ENCODE results near the gene ZG16.

ZG16 gene

DNA sequence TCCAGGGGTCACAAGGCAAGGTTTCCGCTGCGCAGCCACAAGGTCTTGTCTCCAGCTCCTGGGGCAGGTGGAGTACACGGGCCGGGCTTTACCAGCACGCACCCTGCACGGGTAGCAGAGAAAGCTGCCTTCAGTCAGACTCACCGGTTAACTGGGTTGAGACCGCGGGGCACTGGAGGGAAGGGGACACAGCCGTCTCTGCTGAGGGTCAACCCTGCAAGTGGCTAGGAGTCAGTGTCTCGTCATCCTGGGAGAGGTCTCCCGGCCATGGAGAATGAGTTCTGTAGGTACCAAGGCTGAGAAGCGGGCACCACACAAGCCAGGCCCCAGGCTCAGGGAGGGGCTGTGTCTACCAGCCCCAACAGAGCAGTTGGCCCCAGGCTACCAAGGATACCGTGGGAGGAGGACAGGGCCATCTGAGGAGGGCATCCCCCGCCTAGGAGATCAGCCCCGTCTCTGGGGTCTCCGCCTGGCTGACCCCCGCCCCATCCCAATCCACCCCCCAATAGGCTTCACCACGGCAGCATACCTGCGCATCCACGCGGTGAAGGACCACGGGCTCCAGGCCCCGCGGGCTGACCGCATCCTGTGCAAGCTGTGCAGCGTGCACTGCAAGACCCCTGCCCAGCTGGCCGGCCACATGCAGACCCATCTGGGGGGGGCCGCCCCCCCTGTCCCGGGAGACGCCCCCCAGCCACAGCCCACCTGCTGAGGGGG lies 31.1 kb downstream of the ZG16 start:
- no peak for DNase-seq (ENCODE audit: low read depth, low spot score)

DNA sequence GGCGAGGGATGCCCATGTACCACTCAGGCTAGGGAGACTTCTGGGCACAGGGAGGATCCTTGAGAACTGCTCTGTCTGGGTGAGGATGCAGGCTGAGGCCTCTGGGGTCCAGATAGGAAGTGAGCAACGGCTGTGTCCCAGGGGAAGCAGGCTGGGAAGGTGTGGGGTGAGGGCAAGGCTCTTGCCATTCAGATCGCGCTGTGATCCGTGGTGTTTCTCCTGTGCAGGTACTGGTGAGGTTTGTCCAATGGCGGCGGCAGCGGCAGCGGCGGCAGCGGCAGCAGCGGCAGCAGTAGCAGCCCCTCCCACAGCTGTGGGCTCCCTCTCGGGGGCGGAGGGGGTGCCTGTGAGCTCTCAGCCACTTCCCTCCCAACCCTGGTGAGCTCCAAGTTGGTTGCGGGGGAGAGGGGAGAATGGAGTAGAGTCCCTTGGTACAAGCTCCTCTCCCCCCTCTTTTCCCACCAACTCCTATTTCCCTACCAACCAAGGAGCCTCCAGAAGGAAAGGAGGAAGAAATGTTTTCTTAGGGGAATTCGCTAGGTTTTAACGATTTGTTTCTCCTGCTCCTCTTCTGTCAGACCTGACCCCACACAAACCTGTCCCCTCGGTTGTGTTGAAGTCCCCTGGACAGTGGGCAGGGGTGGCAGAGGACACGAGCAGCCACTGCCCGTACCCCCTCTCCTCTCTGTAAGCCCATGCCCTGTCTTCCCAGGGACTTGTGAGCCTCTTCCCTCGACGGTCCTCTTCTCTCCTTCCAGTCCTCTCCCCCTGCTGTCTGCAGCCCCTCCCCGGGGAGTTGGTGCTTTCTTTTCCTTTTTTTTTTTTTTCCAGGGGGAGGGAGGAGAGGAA lies 32.0 kb downstream of the ZG16 start:
- DNase-seq (ENCODE audit: low read depth, low spot score): no peak

DNA sequence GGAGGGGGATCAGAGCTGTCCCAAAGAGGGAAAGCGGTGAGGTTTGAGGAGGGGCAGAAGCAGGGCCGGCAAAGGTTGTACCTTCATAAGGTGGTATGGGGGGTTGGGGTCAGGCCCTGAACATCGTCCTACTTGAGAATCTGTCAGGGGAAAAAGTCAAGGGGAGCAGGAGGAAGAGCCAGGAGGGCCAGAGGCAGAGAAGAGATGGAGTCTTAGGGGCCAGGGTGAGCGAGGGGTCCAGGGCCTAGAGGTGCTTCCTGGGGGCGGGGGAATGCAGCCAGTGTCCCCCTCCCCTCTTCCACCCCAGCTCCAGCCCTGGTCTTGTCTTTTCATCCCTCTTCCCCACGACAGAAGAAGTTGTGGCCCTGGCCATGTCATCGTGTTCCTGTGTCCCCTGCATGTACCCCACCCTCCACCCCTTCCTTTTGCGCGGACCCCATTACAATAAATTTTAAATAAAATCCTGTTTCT lies 32.7 kb downstream of the ZG16 start:
- no peak for DNase-seq (ENCODE audit: low read depth, low spot score)

DNA sequence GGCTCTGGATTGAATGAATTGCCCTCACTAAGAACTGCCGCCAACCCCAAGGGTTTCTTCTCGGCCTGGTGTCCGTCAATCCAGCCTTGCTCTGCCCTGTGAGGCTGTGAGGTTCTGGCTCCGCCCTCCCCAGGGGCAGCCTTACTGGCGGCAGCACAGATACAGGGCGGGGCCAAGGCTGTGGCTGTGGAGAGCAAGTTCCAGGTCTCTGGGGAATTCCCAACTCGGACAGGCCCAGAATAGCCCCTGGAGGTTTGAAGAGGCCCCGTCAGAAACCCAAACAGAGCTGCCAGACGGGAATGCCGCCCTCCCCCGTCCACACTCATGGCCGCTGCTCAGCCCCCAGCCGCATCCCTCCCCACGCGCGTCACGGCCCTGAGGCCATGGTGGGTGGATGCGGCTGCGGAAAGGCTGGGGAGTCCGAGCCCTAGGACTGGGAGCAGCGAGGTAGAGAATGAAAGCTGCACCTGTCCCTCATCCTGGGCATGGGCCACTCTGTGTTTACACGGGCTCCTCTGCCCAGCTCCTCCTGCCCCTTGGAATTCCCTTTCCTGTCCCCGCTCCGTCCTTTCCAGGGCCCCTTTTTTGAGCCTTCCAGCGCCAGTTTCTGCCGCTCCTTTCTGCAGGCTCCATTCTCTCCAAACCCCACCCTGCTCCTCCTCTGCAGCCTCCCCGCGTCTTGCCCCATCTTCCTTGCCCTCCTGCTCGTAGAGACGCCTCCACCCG lies 33.3 kb downstream of the ZG16 start:
- peak; percentile 88 for DNase-seq (ENCODE audit: low read depth, low spot score)

DNA sequence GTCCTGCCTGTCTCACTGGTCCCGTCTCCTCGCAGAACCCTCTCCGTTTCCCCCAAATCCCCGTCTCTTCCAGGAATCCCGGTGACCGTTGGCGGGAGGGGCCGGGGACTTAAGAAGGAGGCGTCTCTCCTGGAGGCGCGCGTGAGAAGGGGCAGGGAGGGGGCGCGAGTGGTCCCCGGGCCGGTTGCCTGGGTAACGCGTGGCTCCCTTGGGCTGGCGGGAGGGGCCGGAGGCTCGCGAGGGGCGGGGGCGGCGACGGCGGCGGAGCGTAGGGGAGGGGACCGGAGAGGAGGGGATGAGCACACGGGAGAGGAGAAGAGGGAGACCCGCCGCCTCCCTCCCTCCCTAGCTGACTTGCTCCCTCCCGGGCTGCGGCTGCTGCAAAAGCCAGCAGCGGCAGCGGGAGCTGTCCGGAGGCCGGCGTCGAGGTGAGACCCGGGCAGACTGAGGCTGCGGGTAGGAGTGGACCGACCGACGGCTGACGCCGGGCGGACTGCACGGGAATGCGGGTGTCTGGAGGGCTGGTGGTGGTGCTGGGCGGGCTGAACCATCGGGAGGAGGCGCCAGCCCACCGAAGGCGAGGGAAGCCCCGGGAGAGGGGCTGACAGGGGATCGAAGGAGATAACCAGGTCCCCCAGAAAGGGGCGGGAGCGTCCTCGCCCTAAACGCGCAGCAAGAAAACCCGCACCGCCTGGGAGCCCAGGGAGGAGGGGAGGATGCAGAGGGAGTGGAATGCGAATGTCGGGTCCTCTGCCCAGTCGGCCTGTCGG lies 34.0 kb downstream of the ZG16 start, which contains the start of gene PRRT2:
TSS of gene PRRT2 (plus strand) at position 298 of the 770 bp plus-strand sequence. CDS start 862 bp downstream, outside the sequence.
- DNase-seq (ENCODE audit: low read depth, low spot score): no peak

DNA sequence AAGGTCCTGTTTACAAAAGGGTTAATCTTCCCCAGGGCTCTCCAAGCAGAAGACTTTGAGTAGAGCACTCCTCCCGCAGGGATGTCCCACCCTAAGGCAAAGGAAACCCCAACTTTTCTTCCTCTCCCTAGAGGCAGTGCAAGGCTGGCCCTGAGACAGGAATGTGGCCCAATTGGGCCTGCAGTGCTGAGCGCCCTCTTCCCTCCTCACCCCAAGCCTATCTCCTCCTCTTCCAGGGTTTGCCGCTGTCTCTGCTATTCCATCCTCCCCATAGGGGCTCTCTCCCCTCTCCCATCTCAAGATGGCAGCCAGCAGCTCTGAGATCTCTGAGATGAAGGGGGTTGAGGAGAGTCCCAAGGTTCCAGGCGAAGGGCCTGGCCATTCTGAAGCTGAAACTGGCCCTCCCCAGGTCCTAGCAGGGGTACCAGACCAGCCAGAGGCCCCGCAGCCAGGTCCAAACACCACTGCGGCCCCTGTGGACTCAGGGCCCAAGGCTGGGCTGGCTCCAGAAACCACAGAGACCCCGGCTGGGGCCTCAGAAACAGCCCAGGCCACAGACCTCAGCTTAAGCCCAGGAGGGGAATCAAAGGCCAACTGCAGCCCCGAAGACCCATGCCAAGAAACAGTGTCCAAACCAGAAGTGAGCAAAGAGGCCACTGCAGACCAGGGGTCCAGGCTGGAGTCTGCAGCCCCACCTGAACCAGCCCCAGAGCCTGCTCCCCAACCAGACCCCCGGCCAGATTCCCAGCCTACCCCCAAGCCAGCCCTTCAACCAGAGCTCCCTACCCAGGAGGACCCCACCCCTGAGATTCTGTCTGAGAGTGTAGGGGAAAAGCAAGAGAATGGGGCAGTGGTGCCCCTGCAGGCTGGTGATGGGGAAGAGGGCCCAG lies 34.9 kb downstream of the ZG16 start:
- no peak for DNase-seq (ENCODE audit: low read depth, low spot score)

DNA sequence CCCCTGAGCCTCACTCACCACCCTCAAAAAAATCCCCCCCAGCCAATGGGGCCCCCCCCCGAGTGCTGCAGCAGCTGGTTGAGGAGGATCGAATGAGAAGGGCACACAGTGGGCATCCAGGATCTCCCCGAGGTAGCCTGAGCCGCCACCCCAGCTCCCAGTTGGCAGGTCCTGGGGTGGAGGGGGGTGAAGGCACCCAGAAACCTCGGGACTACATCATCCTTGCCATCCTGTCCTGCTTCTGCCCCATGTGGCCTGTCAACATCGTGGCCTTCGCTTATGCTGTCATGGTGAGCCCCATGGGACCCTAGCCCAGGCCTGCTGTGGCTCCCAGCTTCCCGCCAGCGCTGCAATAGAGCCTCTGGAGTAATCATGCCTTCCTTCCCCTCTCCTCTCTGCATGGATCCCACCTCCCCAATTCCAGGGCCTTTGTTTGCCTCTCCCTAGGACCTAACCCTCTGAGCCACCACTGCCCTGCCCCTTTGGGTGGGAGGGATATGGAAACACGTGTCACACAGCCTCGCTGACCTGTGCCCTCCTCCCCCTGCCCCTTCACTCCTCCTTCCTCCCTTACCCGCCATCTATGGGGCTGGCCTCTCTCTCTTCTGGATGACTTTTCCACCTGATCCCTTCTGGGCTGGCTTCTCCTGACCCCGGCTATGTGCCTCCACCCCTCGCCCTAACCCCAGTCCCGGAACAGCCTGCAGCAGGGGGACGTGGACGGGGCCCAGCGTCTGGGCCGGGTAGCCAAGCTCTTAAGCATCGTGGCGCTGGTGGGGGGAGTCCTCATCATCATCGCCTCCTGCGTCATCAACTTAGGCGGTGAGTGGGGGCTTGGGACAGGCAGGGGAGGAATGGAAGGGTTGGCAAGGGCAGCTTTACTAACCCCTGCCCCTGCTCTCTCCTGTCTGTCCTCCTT lies 35.8 kb downstream of the ZG16 start:
- DNase-seq (ENCODE audit: low read depth, low spot score): no peak

DNA sequence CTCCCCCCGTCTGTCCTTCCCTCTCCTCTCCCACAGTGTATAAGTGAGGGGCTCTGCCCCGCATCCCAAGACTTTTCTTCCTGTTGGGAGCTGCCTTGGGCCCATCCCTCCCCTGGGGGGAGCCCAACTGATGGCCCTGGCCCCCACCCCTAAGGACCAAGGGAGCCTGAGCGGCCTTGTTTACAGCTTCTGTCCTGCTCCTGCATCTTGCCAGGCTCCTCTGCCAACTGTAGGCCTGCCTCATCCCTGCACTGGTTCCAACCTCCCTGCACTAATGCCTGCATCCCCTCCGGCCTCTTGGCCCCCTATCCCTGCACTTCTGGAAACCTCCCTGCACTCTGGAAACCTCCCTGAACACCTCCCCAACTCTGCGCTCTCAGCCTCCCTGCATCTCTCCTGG lies 36.5 kb downstream of the ZG16 start:
- DNase-seq (ENCODE audit: low read depth, low spot score): no peak

DNA sequence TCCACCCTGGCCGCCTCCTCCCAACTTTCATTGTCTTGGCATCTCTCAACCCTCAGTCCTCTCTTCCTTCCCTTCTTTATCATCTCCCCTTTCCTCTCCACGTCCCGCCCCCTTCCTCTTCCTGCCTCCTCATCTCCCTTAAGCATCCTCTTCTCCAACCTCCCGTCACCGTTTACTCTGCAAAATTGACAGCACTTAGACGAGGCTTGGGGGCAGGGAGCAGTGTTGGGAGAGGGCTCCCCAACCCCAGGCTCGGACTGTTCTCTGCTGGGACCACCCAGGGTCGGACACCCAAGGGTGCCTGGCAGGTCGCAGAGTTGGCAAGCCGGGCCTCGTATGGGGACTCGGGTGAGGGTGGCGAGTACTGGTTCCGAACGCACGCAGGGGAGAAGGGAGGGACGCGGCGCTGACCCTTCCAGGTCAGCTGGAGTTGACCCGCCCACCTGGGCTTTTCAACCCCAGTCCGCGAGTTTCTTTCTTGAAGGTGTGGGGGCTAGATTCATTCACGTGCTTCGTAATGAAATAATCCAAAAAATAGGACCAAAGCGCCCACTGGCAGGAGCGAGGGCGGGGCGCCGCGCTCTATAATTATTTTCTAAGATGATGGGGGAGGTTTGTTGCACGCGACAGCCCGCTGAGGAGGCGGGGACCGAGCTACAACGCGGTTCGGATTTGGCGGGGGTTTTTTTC lies 37.1 kb downstream of the ZG16 start:
- DNase-seq (ENCODE audit: low read depth, low spot score): no peak

DNA sequence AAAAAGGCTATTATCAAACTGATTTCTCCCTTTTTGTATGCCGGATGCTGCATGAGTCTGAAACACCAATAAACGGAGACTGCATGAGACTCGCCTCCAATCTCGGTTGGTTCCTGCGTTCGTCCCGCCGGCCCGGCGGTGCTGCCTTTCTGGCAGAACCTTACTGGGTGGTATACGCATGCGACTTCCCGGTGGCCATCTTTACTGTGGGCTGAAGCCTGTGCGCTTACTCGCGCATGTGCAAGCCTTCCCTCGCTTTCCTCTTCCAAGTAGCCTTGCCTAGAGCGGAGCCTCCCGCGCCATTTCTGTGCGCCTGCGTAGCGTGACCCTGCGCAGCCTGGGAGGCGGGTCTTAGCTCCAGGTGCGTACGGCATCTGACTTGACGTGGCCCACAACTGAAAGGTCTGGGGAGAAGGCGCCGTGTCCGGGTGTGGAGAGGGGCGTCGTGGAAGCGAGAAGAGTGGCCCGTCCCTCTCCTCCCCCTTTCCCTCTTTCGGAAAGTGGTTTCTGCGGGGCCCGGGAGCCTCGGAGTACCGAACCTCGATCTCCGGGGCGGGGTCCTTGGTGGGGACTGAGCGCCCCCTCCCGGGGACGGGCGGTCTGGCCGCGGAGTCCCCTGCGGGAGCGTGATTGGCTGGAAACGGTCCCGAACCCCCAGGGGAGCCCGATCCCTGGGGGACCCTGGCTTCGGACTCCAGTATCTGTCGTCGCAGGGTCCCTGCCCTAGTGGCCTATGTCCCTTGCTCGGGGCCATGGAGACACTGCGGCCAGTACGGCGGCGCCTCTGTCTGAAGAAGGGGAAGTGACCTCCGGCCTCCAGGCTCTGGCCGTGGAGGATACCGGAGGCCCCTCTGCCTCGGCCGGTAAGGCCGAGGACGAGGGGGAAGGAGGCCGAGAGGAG lies 38.0 kb downstream of the ZG16 start, which contains the start of gene PAGR1:
TSS of gene PAGR1 (plus strand) at position 360 of the 901 bp plus-strand sequence. CDS start at position 734, 374 bp downstream.
- peak; percentile 98 for DNase-seq (ENCODE audit: low read depth, low spot score)

DNA sequence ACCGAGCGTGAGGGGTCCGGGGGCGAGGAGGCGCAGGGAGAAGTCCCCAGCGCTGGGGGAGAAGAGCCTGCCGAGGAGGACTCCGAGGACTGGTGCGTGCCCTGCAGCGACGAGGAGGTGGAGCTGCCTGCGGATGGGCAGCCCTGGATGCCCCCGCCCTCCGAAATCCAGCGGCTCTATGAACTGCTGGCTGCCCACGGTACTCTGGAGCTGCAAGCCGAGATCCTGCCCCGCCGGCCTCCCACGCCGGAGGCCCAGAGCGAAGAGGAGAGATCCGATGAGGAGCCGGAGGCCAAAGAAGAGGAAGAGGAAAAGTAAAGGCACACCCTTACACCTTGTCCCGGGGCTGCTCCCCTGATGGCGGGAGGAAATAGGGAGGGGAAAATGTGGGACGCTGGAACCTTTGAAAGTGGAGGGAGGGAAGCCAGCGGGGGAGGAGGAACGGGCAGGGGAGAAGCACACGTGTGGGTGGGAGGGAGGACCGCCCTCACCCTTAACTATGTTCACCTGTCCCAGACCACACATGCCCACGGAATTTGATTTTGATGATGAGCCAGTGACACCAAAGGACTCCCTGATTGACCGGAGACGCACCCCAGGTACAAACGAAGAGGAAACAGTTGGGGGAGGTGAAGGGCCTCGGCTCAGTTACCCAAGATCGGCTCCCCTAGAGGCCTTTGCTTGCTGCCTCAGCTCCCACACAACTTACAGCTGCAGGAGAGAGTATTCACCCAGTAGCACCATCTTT lies 38.8 kb downstream of the ZG16 start:
- no peak for DNase-seq (ENCODE audit: low read depth, low spot score)

DNA sequence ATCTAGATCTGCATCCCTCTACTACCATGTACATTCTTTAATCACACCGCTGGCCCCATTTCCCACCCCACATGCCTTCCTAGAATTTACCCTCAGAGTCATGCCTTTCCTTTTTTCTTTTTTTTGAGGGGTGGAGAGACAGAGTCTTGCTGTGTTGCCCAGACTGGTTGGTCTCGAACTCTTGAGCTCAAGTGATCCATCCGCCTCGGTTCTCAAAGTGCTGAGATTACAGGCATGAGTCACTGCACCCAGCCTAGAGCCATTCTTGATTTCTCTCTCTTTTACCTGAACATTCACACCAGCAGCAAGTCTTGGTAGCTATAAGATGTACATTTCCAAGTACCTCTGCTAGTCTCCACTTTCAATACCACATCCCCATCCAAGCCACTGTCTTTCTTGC lies 40.0 kb downstream of the ZG16 start:
- DNase-seq (ENCODE audit: low read depth, low spot score): no peak

DNA sequence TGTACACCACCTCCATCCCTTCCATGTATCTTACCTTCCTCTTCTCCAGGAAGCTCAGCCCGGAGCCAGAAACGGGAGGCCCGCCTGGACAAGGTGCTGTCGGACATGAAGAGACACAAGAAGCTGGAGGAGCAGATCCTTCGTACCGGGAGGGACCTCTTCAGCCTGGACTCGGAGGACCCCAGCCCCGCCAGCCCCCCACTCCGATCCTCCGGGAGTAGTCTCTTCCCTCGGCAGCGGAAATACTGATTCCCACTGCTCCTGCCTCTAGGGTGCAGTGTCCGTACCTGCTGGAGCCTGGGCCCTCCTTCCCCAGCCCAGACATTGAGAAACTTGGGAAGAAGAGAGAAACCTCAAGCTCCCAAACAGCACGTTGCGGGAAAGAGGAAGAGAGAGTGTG lies 41.5 kb downstream of the ZG16 start:
- DNase-seq (ENCODE audit: low read depth, low spot score): no peak

DNA sequence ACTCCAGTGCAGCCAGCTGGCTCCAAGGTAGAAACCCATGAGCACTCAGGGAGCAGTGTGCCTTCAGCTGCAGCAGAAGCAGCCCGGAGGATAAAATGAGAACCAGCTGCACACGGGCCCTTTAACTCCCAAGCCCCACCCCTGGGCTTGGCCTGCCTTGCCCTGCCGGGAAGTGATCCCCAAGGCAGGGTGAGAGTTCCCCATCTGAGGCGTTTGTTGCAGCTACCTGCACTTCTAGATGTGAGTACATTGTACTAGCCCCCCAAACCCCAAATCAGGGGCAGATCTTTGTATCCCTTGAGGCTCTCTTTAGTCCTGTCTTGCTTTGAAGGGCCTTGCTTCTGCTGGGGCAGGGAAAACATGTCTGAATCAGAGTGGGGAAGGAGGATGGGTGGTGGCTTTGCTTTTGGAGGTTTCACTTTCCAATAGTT lies 42.2 kb downstream of the ZG16 start, which contains the start of gene MVP:
TSS of gene MVP (plus strand) at position 192 of the 431 bp plus-strand sequence. CDS start 10,088 bp downstream, outside the sequence.
- DNase-seq (ENCODE audit: low read depth, low spot score): no peak

DNA sequence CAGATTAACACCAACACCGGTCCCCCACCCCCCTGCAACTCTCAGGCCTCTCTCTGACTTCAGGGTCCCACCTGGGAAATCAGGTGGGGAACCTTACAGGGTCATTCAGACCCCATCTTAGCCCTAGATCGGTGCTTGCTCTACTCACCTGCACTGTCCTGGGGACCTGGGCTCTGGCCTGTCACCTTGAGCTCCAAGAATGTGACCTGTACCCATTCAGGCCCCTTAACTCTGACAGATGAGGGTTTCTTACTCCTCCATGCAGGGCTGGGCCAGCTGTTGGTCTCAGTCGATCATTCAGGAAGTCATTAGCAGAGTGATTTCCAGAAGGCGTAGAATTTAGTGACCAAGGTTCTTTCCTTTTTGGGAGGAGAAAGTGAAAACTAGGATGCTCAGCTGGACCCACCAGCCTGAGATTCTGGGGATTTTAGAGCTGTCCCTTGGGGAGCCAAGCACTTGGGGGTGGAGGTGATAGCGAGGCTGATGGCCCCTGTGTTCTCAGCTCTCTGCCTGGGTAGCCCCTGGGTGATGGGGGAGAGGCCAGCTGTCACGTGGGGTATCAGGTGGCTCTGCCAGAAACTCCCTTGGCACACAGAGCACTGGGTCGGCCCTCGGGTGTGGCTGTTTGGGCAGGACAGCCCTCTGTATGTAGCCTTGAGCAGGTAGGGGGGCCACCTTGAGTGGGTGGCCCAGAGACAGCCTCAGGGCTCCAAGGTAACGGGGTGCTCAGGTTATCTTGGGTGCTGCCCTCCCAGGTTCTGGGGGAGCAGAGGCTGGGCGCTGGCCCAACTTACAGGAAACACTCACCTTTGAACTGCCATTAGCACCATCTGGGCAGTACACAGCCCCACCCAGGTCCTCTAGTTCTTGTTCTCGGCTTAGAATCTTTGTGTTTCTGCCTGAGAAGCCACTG lies 42.9 kb downstream of the ZG16 start:
- no peak for DNase-seq (ENCODE audit: low read depth, low spot score)
